HG03039 (cell line): Measurements from ENCODE around the gene MCF2L.
"Not testable (repeated sequence)": the region's sequence is repeated elsewhere in the genome, so short reads cannot be mapped to it uniquely, and the experiment has no call there.

Experiments used
- ATAC-seq: cut with Tn5 transposase; IDR thresholded peaks from one replicate; pipeline ENCODE4 v1.9.1; 2021; ENCODE audit warnings: mild to moderate bottlenecking, moderate library complexity; ENCODE audit not compliant: unreplicated experiment

The MCF2L gene

GRCh38 chr13:113046883-113047244 lies 77.8 kb downstream of the MCF2L start:
- no peak for ATAC-seq

GRCh38 chr13:113047587-113047986 lies 78.6 kb downstream of the MCF2L start:
- no peak for ATAC-seq

- no peak for ATAC-seq
Observed at GRCh38 chr13:113048766-113049165, 79.8 kb downstream of the MCF2L start.

GRCh38 chr13:113049521-113049941 lies 80.5 kb downstream of the MCF2L start:
- no peak for ATAC-seq

GRCh38 chr13:113049981-113050380 lies 81.0 kb downstream of the MCF2L start:
- no peak for ATAC-seq

GRCh38 chr13:113050734-113051431 lies 81.9 kb downstream of the MCF2L start:
- ATAC-seq: no peak

GRCh38 chr13:113051641-113052040 lies 82.6 kb downstream of the MCF2L start:
- no peak for ATAC-seq

GRCh38 chr13:113052206-113052605 lies 83.2 kb downstream of the MCF2L start:
- no peak for ATAC-seq

- ATAC-seq: no peak
Observed at GRCh38 chr13:113052971-113053370, 84.0 kb downstream of the MCF2L start.

- no peak for ATAC-seq
Observed at GRCh38 chr13:113053376-113053775, 84.4 kb downstream of the MCF2L start.

GRCh38 chr13:113053801-113054604 lies 85.0 kb downstream of the MCF2L start:
- no peak for ATAC-seq

- ATAC-seq: no peak
Observed at GRCh38 chr13:113057084-113057483, 88.1 kb downstream of the MCF2L start.

- not testable (repeated sequence) for ATAC-seq
Observed at GRCh38 chr13:113057559-113057958, 88.5 kb downstream of the MCF2L start.

- no peak for ATAC-seq
Observed at GRCh38 chr13:113058129-113058987, 89.3 kb downstream of the MCF2L start.

GRCh38 chr13:113058988-113059850 lies 90.2 kb downstream of the MCF2L start:
- ATAC-seq: no peak

- no peak for ATAC-seq
Observed at GRCh38 chr13:113059891-113060290, 90.9 kb downstream of the MCF2L start.

- no peak for ATAC-seq
Observed at GRCh38 chr13:113060557-113061270, 91.7 kb downstream of the MCF2L start.

GRCh38 chr13:113061271-113061625 lies 92.2 kb downstream of the MCF2L start:
- ATAC-seq: no peak

- ATAC-seq: no peak
Observed at GRCh38 chr13:113061796-113062425, 92.9 kb downstream of the MCF2L start.
